Coronary artery (tissue), 2 donors: Measurements from ENCODE around the gene PSMG4.

Source experiments
- DNase-seq: peaks from one replicate; pipeline ENCODE4 v3.0.0-alpha.2; 2017; ENCODE audit warnings: low spot score
- H3K27ac ChIP-seq, 2 donors: fragments of 200-600 bp; sonication (generic); one replicate each; pipeline ENCODE4 v1.5.1; 2016 to 2019
- H3K4me3 ChIP-seq: fragments of 200-600 bp; sonication (generic); 2 replicates; pipeline ENCODE4 v1.5.1; 2016; ENCODE audit warnings: mild to moderate bottlenecking, moderate library complexity
- CTCF ChIP-seq: fragments of 200-600 bp; sonication (generic); IDR thresholded peaks from one replicate; pipeline ENCODE4 v1.5.1; 2019; ENCODE audit warnings: antibody characterized with exemption

The PSMG4 gene

GRCh38 chr6:3286641-3287171 lies 28.0 kb downstream of the PSMG4 start:
- TF ChIP-seq CTCF, result no peak
- no peak overlapping the region for H3K27ac ChIP-seq
- DNase-seq, result no peak
- H3K4me3 ChIP-seq, result no peak overlapping the region

DNA sequence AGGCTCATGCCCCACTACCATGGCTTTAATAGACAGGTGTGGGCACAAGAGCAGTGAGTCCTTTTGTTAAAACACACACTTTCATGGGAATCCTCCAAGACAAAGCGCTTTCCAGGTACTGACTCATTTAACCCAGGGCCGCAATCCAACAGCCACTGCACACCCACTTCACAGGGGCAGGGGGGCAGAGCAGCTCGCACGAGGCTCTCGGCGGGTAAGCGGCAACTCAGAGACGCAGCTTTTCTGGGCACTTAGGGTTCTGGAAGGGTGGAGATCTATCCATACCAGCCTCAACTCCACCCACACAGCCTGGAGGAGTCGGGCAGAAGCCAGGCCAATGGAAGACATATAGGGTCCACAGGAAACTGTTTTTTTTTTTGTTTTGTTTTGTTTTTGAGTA lies 28.6 kb downstream of the PSMG4 start:
- no peak overlapping the region for H3K4me3 ChIP-seq
- DNase-seq, result no peak
- no peak overlapping the region for H3K27ac ChIP-seq
- no peak for TF ChIP-seq CTCF

- Histone ChIP-seq H3K27ac (no peak overlapping the region), H3K4me3 (no peak overlapping the region)
- DNase-seq, result no peak
- TF ChIP-seq CTCF, result no peak
These were observed 29.4 kb downstream of the PSMG4 start for GRCh38 chr6:3287976-3288707.

GRCh38 chr6:3288711-3289663 lies 30.2 kb downstream of the PSMG4 start:
- no peak overlapping the region for H3K27ac ChIP-seq
- no peak overlapping the region for H3K4me3 ChIP-seq
- TF ChIP-seq CTCF, result no peak
- no peak for DNase-seq

GRCh38 chr6:3289664-3290055 lies 30.9 kb downstream of the PSMG4 start:
- no peak overlapping the region for H3K27ac ChIP-seq
- no peak for DNase-seq
- no peak for TF ChIP-seq CTCF
- no peak overlapping the region for H3K4me3 ChIP-seq

- no peak for TF ChIP-seq CTCF
- Histone ChIP-seq H3K4me3 (no peak overlapping the region), H3K27ac (no peak overlapping the region)
- DNase-seq, result no peak
These were observed 31.6 kb downstream of the PSMG4 start for GRCh38 chr6:3290149-3290930.
